ENCODE measurements around the gene GSC2.
A peak's percentile ranks its signal among the peaks of the same experiment; 100 is the strongest.

Gene GSC2

GRCh38 chr22:19125011-19125410 is 25.1 kb downstream of the GSC2 start:
- H3K36me3 ChIP-seq = no peaks in the 10 kb centered on the region

DNA sequence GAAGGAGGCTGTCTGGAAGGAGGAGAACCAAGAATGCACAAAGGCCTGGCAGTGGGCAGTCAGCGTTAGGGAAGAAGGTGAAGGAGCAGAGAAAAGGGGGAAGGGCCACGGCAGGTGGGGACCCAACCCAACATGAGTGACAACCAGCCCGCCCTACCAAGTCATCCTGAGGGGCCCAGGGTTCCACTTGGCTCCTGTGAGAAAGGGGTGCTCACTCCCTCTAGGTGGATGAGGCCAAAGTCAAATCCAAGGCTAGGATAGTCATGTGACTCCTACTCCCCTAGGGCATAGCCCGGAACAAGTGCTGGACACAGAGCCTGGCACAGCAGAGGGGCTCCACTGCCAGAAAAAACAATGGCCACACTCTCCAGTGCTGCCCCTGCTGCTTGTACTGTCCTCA is 25.7 kb downstream of the GSC2 start:
- no peaks in the 10 kb centered on the region for H3K9me3 ChIP-seq
- no peaks in the 10 kb centered on the region for H3K4me1 ChIP-seq

More at GRCh38 chr22:19125011-19125410, 25.1 kb downstream of the GSC2 start:
- Histone ChIP-seq H3K4me3 (ENCODE audit: low read depth, low read length) (no peak overlapping the region), H3K4me1 (no peaks in the 10 kb centered on the region), H3K27me3 (no peaks in the 10 kb centered on the region), H3K9me3 (no peaks in the 10 kb centered on the region)
- no peak for TF ChIP-seq CTCF (IDR thresholded peaks at IDR 0.05; ENCODE audit: low read depth, low read length)
- no peak for DNase-seq

DNA sequence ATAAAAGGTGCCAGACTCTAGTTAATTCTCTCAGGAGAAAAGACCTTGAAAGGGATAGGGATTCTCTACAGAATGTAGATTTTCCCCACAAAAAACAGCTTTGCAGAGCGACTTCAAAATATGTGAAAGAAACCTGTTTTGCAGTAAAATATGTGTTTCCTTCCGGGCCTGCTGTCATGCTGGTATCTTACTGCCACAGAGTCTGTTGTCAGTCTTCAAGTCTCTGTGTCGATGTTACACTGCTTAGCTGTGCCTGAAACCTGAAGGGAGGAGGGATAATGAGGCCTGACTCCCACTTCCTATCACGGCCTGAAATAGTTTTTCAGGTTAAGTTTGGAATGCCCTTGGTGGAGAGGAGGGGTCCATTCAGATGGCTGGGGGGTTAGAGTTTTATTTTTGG is 26.2 kb downstream of the GSC2 start:
- no peak for DNase-seq
- Histone ChIP-seq H3K36me3 (no peaks in the 10 kb centered on the region), H3K4me3 (ENCODE audit: low read depth, low read length) (no peak overlapping the region), H3K27me3 (no peaks in the 10 kb centered on the region), H3K9me3 (no peaks in the 10 kb centered on the region), H3K4me1 (no peaks in the 10 kb centered on the region)
- no peak for TF ChIP-seq CTCF (IDR thresholded peaks at IDR 0.05; ENCODE audit: low read depth, low read length)

More for the DNA sequence above, 25.7 kb downstream of the GSC2 start:
- TF ChIP-seq CTCF (IDR thresholded peaks at IDR 0.05; ENCODE audit: low read depth, low read length) = no peak
- no peaks in the 10 kb centered on the region for H3K36me3 ChIP-seq
- DNase-seq = no peak
- no peak overlapping the region for H3K4me3 ChIP-seq (ENCODE audit: low read depth, low read length)
- no peaks in the 10 kb centered on the region for H3K27me3 ChIP-seq

- no peaks in the 10 kb centered on the region for H3K36me3 ChIP-seq
- H3K9me3 ChIP-seq = no peaks in the 10 kb centered on the region
- no peaks in the 10 kb centered on the region for H3K4me1 ChIP-seq
- peak overlapping the region; percentile 61 for H3K4me3 ChIP-seq (ENCODE audit: low read depth, low read length)
- no peaks in the 10 kb centered on the region for H3K27me3 ChIP-seq
- TF ChIP-seq CTCF (IDR thresholded peaks at IDR 0.05; ENCODE audit: low read depth, low read length) = no peak
- peak; percentile 33 for DNase-seq
Measured at GRCh38 chr22:19122752-19123492, 27.2 kb downstream of the GSC2 start.

- DNase-seq = peak; percentile 99
Measured at GRCh38 chr22:19122143-19122751, 27.8 kb downstream of the GSC2 start, which contains the start of gene DGCR2. DGCR2 (minus strand) TSS chr22:19122412; CDS start chr22:19122206, 206 bp downstream.

More at GRCh38 chr22:19122143-19122751, 27.8 kb downstream of the GSC2 start, which contains the start of gene DGCR2:
- Histone ChIP-seq H3K36me3 (no peaks in the 10 kb centered on the region), H3K4me1 (no peaks in the 10 kb centered on the region), H3K4me3 (ENCODE audit: low read depth, low read length) (peak within 1 kb of the TSS; percentile 89), H3K27me3 (no peaks in the 10 kb centered on the region), H3K9me3 (no peaks in the 10 kb centered on the region)
- no peak for TF ChIP-seq CTCF (IDR thresholded peaks at IDR 0.05; ENCODE audit: low read depth, low read length)
